H9 (cell line): ENCODE measurements around the gene SLAMF6. TPM values are rescaled to one million over a fixed set of nuclear protein-coding genes. Genes with fewer than 3 reads are reported as not detected.

ENCODE experiments used
- DNase-seq: peaks from one replicate; pipeline ENCODE4 v3.0.0-alpha.2; 2017
- H2AFZ ChIP-seq: one replicate; pipeline ENCODE4 v1.6.1; 2013; ENCODE audit warnings: mild to moderate bottlenecking, low read length, control low read depth, moderate library complexity
- H2AK5ac ChIP-seq: 2 replicates; pipeline ENCODE4 v1.6.1; 2013; ENCODE audit warnings: low read length, control low read depth, mixed read lengths; ENCODE audit not compliant: insufficient read length
- H2BK120ac ChIP-seq: one replicate; pipeline ENCODE4 v1.6.1; 2013; ENCODE audit warnings: low read depth, mild to moderate bottlenecking, low read length, control low read depth, inconsistent platforms; ENCODE audit not compliant: poor library complexity, severe bottlenecking
- H2BK12ac ChIP-seq: 2 replicates; pipeline ENCODE4 v1.6.1; 2013; ENCODE audit warnings: low read length, control low read depth, mixed read lengths, low read depth; ENCODE audit not compliant: insufficient read length
- H2BK15ac ChIP-seq: 2 replicates; pipeline ENCODE4 v1.6.1; 2013; ENCODE audit warnings: low read depth, low read length, control low read depth
- H2BK20ac ChIP-seq: one replicate; pipeline ENCODE4 v1.6.1; 2013; ENCODE audit warnings: low read depth, mild to moderate bottlenecking, low read length, control low read depth, inconsistent platforms; ENCODE audit not compliant: poor library complexity, severe bottlenecking
- H2BK5ac ChIP-seq: 2 replicates; pipeline ENCODE4 v1.6.1; 2013; ENCODE audit warnings: low read length, control low read depth, mixed read lengths; ENCODE audit not compliant: insufficient read length
- H3K14ac ChIP-seq: 2 replicates; pipeline ENCODE4 v1.6.1; 2013; ENCODE audit warnings: low read length, control low read depth; ENCODE audit not compliant: insufficient read depth
- H3K18ac ChIP-seq: 2 replicates; pipeline ENCODE4 v1.6.1; 2013; ENCODE audit warnings: low read depth, mild to moderate bottlenecking, mixed read lengths, low read length, control low read depth; ENCODE audit not compliant: insufficient read length
- H3K23ac ChIP-seq: 2 replicates; pipeline ENCODE4 v1.6.1; 2013; ENCODE audit warnings: low read length, control low read depth, mixed read lengths, low read depth; ENCODE audit not compliant: insufficient read length
- H3K23me2 ChIP-seq: 2 replicates; pipeline ENCODE4 v1.6.1; 2013; ENCODE audit warnings: low read depth, mild to moderate bottlenecking, mixed read lengths, low read length, control low read depth; ENCODE audit not compliant: insufficient read length, poor library complexity, severe bottlenecking
- H3K27ac ChIP-seq: 2 replicates; pipeline ENCODE4 v1.5.1; 2013; ENCODE audit warnings: low read length, control low read depth, mixed read lengths, low read depth; ENCODE audit not compliant: insufficient read length
- H3K27me3 ChIP-seq: 2 replicates; pipeline ENCODE4 v1.6.1; 2013; ENCODE audit warnings: low read length, control low read depth, inconsistent platforms; ENCODE audit not compliant: insufficient read depth
- H3K4ac ChIP-seq: 2 replicates; pipeline ENCODE4 v1.6.1; 2013; ENCODE audit warnings: low read depth, mild to moderate bottlenecking, control low read depth, inconsistent platforms, low read length, moderate library complexity
- H3K4me1 ChIP-seq: 2 replicates; pipeline ENCODE4 v1.6.1; 2013; ENCODE audit warnings: low read length, control low read depth, inconsistent platforms; ENCODE audit not compliant: insufficient read depth
- H3K4me2 ChIP-seq: 2 replicates; pipeline ENCODE4 v1.6.1; 2013; ENCODE audit warnings: low read length, control low read depth, mixed read lengths; ENCODE audit not compliant: insufficient read length, insufficient read depth
- H3K56ac ChIP-seq: 2 replicates; pipeline ENCODE4 v1.6.1; 2013; ENCODE audit warnings: low read depth, mild to moderate bottlenecking, mixed read lengths, low read length, control low read depth; ENCODE audit not compliant: insufficient read length
- H3K79me1 ChIP-seq: 2 replicates; pipeline ENCODE4 v1.6.1; 2013; ENCODE audit warnings: low read depth, mild to moderate bottlenecking, moderate library complexity, low read length, control low read depth, inconsistent platforms; ENCODE audit not compliant: insufficient read depth, poor library complexity, severe bottlenecking
- H3K79me2 ChIP-seq: 2 replicates; pipeline ENCODE4 v1.6.1; 2013; ENCODE audit warnings: low read length, control low read depth, inconsistent platforms; ENCODE audit not compliant: insufficient read depth
- H3K9ac ChIP-seq: 2 replicates; pipeline ENCODE4 v1.6.1; 2013; ENCODE audit warnings: low read length, control low read depth, mixed read lengths; ENCODE audit not compliant: insufficient read length; ENCODE audit errors: extremely low read depth
- H3K9me3 ChIP-seq: one replicate; pipeline ENCODE4 v1.6.1; 2013; ENCODE audit warnings: low read depth, low read length, inconsistent platforms; ENCODE audit not compliant: control insufficient read depth
- H3T11ph ChIP-seq: one replicate; pipeline ENCODE4 v1.6.1; 2013; ENCODE audit warnings: mild to moderate bottlenecking, low read length, control low read depth, inconsistent platforms
- H4K20me1 ChIP-seq: one replicate; pipeline ENCODE4 v1.6.1; 2013; ENCODE audit not compliant: control insufficient read depth, insufficient read length, insufficient read depth
- H4K5ac ChIP-seq: 2 replicates; pipeline ENCODE4 v1.6.1; 2013; ENCODE audit warnings: low read depth, mild to moderate bottlenecking, mixed read lengths, low read length, control low read depth; ENCODE audit not compliant: insufficient read length
- H4K8ac ChIP-seq: replicated peaks from 2 replicates; pipeline ENCODE4 v1.6.1; 2013; ENCODE audit warnings: low read length, control low read depth, mixed read lengths, low read depth; ENCODE audit not compliant: insufficient read length
- H4K91ac ChIP-seq: 2 replicates; pipeline ENCODE4 v1.6.1; 2013; ENCODE audit warnings: low read depth, mild to moderate bottlenecking, moderate library complexity, mixed read lengths, low read length, control low read depth; ENCODE audit not compliant: insufficient read length
- H3K27ac Mint-ChIP-seq, 3 experiments: 2 replicates in 2 of 3; 3 replicates in 1 of 3; pipeline ENCODE4 v1.8.0; 2020 to 2021; ENCODE audit warnings: mixed read lengths in 3 of 3, mild to moderate bottlenecking in 1 of 3, moderate library complexity in 1 of 3
- H3K27me3 Mint-ChIP-seq: 2 replicates; pipeline ENCODE4 v1.8.0; 2021; ENCODE audit warnings: low read depth, mild to moderate bottlenecking, moderate library complexity, mixed read lengths
- H3K36me3 Mint-ChIP-seq, 3 experiments: 2 replicates in 2 of 3; 3 replicates in 1 of 3; pipeline ENCODE4 v1.8.0; 2020 to 2021; ENCODE audit warnings: low read depth in 3 of 3, mixed read lengths in 3 of 3; ENCODE audit not compliant: insufficient read depth in 1 of 3
- H3K4me1 Mint-ChIP-seq, 2 experiments: 2 replicates each; pipeline ENCODE4 v1.8.0; 2020; ENCODE audit warnings: mixed read lengths in 2 of 2
- H3K4me3 Mint-ChIP-seq, 2 experiments: 2 replicates in 1 of 2; 3 replicates in 1 of 2; pipeline ENCODE4 v1.8.0; 2020 to 2021; ENCODE audit warnings: mild to moderate bottlenecking in 2 of 2, mixed read lengths in 2 of 2, moderate library complexity in 1 of 2
- H3K9me3 Mint-ChIP-seq, 2 experiments: 2 replicates in 1 of 2; 3 replicates in 1 of 2; pipeline ENCODE4 v1.8.0; 2020; ENCODE audit warnings: mild to moderate bottlenecking in 2 of 2, mixed read lengths in 2 of 2, moderate library complexity in 1 of 2
- WGBS: extraction: QIAGEN DNeasy Blood & Tissue Kit; methylation state at CpG from one replicate; pipeline ENCODE4 v1.1.7; 2013; ENCODE audit warnings: missing lambda C conversion rate, low lambda C conversion rate, mixed read lengths; ENCODE audit not compliant: insufficient read length; ENCODE audit errors: extremely low coverage; 5-methylcytosine and 5-hydroxymethylcytosine counted together
- total RNA-seq: library from RNA; stranded (reverse); gene quantifications from 2 replicates; pipeline ENCODE4 v1.2.1, GENCODE V29; 2021
- TF ChIP-seq, protein P1 (sequence below): fragments of 200-600 bp; sonication (generic); conservative IDR thresholded peaks from 3 replicates; pipeline ENCODE4 v1.8.0; 2021; ENCODE audit warnings: antibody characterized with exemption, mild to moderate bottlenecking

The SLAMF6 gene
- total RNA-seq, 1 experiment from 2014 or later: not detected

DNA sequence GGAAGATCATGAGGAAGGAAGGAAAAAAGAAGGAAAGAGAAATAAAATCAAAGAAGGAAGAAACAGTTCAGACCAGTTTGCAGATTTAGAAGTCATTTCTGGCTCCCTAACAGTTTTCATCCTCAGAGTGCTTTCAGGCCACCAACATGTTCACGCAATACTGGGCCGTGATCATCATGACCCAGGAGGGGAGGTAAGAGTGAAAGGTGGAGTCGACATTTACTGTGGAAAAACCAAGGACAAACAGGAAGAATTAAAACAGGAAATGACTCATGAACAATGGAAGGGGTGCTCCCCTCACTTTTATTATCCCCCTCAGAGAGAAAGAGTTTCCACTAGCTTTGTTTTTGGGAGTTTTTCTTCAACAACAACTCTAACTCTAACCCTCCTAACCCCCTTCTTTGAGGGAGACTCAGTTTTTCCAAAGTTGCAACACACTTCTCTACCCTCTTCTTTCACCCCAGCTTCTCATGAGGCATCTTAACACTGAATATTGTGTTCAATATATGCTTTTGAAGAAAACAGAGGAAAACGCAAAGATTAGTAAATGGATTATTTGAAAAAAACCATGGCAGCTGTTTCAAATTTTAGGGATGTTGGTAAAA lies 62.3 kb downstream of the SLAMF6 start:
- Histone ChIP-seq H3K4me1 (no peaks in the 10 kb centered on the region; the same call in 1 of the 2 replicates), H3K9ac (no peak overlapping the region), H3K4ac (no peak overlapping the region), H4K20me1 (no peaks in the 10 kb centered on the region), H3K4me2 (no peak overlapping the region), H2BK120ac (no peak overlapping the region), H3K27ac (no peak overlapping the region), H2BK20ac (no peak overlapping the region), H3K18ac (no peak overlapping the region), H3K23ac (no peak overlapping the region), H2BK15ac (no peak overlapping the region), H2BK12ac (peak overlapping the region; percentile 87), H3K79me2 (no peaks in the 10 kb centered on the region), H4K8ac (no peak overlapping the region), H3T11ph (no peak overlapping the region), H3K9me3 (no peaks in the 10 kb centered on the region), H2AFZ (peak overlapping the region; percentile 78), H3K23me2 (no peaks in the 10 kb centered on the region), H2AK5ac (no peak overlapping the region), H3K27me3 (no peaks in the 10 kb centered on the region), H2BK5ac (no peak overlapping the region), H4K91ac (no peak overlapping the region), H4K5ac (no peak overlapping the region), H3K79me1 (no peaks in the 10 kb centered on the region), H3K14ac (no peak overlapping the region), H3K56ac (no peak overlapping the region)
- H3K4me1 Mint-ChIP-seq: peaks cover 24 to 31% of the 10 kb centered on the region in 2 experiments
- no peaks in the 10 kb centered on the region for H3K27me3 Mint-ChIP-seq
- H3K4me3 Mint-ChIP-seq: no peak overlapping the region
- no peak for DNase-seq
- H3K36me3 Mint-ChIP-seq: no peaks in the 10 kb centered on the region
- no peaks in the 10 kb centered on the region; a peak in 1 of 5 replicates for H3K9me3 Mint-ChIP-seq
- peak overlapping the region in 2 of 3 experiments; percentile 2 to 18; a peak in 2 of 7 replicates for H3K27ac Mint-ChIP-seq
- TF ChIP-seq, protein P1, sequence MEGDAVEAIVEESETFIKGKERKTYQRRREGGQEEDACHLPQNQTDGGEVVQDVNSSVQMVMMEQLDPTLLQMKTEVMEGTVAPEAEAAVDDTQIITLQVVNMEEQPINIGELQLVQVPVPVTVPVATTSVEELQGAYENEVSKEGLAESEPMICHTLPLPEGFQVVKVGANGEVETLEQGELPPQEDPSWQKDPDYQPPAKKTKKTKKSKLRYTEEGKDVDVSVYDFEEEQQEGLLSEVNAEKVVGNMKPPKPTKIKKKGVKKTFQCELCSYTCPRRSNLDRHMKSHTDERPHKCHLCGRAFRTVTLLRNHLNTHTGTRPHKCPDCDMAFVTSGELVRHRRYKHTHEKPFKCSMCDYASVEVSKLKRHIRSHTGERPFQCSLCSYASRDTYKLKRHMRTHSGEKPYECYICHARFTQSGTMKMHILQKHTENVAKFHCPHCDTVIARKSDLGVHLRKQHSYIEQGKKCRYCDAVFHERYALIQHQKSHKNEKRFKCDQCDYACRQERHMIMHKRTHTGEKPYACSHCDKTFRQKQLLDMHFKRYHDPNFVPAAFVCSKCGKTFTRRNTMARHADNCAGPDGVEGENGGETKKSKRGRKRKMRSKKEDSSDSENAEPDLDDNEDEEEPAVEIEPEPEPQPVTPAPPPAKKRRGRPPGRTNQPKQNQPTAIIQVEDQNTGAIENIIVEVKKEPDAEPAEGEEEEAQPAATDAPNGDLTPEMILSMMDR: no peak
- WGBS: no CpG with 5 or more reads among the region's 4 CpGs
